HepG2 (cell line): ENCODE results near the gene MYH9.
"Not testable (repeated sequence)": the region's sequence is repeated elsewhere in the genome, so short reads cannot be mapped to it uniquely, and the experiment has no call there.

Experiments
- HMG20B ChIP-seq: conservative IDR thresholded peaks from 2 replicates; pipeline ENCODE4 v1.6.1; 2016; ENCODE audit warnings: missing genetic modification reagents, missing compliant biosample characterization
- SIN3B ChIP-seq: fragments of 150-350 bp; IDR thresholded peaks from 2 replicates; pipeline ENCODE4 v1.6.1; 2014; ENCODE audit warnings: low read length
- TMF1 ChIP-seq: sonication (generic); formaldehyde crosslinking; IDR thresholded peaks from 2 replicates; pipeline ENCODE4 v1.8.1; 2022; ENCODE audit warnings: low read depth, missing genetic modification reagents

- TF ChIP-seq SIN3B; TMF1 (CRISPR knock-in tag); HMG20B: not testable (repeated sequence)
These were observed 125.5 kb downstream of the MYH9 start for GRCh38 chr22:36262307-36262706.
